HepG2 (cell line): ENCODE data around the gene CLCN2.

Experiments used
- BCL3 ChIP-seq: sonication (generic); formaldehyde crosslinking; IDR thresholded peaks from 2 replicates; pipeline ENCODE4 v1.5.1; 2020; ENCODE audit warnings: mild to moderate bottlenecking, missing genetic modification reagents, moderate library complexity
- CTCF ChIP-seq: sonication (generic); formaldehyde crosslinking; IDR thresholded peaks from 2 replicates; pipeline ENCODE4 v1.5.0; 2020; ENCODE audit warnings: mild to moderate bottlenecking, missing genetic modification reagents, moderate library complexity
- FOXK1 ChIP-seq: sonication (generic); formaldehyde crosslinking; IDR thresholded peaks from 2 replicates; pipeline ENCODE4 v1.4.0; 2020; ENCODE audit warnings: low read depth, missing genetic modification reagents, borderline replicate concordance
- KAT8 ChIP-seq: IDR thresholded peaks from 2 replicates; pipeline ENCODE4 v1.6.1; 2016; ENCODE audit warnings: missing genetic modification reagents, missing compliant biosample characterization
- MAX ChIP-seq: IDR thresholded peaks from 2 replicates; pipeline ENCODE4 v1.6.1; 2012; ENCODE audit warnings: inconsistent platforms
- PREB ChIP-seq: sonication (generic); formaldehyde crosslinking; IDR thresholded peaks from 2 replicates; pipeline ENCODE4 v1.4.0; 2020; ENCODE audit warnings: missing genetic modification reagents
- ZBTB38 ChIP-seq: sonication (generic); formaldehyde crosslinking; IDR thresholded peaks from 2 replicates; pipeline ENCODE4 v1.5.1; 2020; ENCODE audit warnings: mild to moderate bottlenecking, missing genetic modification reagents
- ZBTB8A ChIP-seq: sonication (generic); formaldehyde crosslinking; IDR thresholded peaks from 2 replicates; pipeline ENCODE4 v1.4.0; 2020; ENCODE audit warnings: mild to moderate bottlenecking, low read depth, missing genetic modification reagents, borderline replicate concordance

GRCh38 chr3:184351511-184352148 lies 9.8 kb downstream of the CLCN2 start:
- TF ChIP-seq FOXK1, result no peak
- no peak for TF ChIP-seq PREB
- TF ChIP-seq KAT8 (CRISPR knock-in tag), result no peak
- TF ChIP-seq BCL3 (CRISPR knock-in tag), result no peak
- TF ChIP-seq ZBTB8A (CRISPR knock-in tag), result no peak
- TF ChIP-seq CTCF (CRISPR knock-in tag), result no peak
- peak; percentile 73 for TF ChIP-seq ZBTB38 (CRISPR knock-in tag)
- TF ChIP-seq MAX, result no peak
